GM18508 (cell line): ENCODE data around the gene TFAP2E.

Source experiments
- ATAC-seq: cut with Tn5 transposase; IDR thresholded peaks from one replicate; pipeline ENCODE4 v1.9.1; 2021; ENCODE audit warnings: moderate number of reproducible peaks; ENCODE audit not compliant: insufficient read depth, unreplicated experiment

The TFAP2E gene

DNA sequence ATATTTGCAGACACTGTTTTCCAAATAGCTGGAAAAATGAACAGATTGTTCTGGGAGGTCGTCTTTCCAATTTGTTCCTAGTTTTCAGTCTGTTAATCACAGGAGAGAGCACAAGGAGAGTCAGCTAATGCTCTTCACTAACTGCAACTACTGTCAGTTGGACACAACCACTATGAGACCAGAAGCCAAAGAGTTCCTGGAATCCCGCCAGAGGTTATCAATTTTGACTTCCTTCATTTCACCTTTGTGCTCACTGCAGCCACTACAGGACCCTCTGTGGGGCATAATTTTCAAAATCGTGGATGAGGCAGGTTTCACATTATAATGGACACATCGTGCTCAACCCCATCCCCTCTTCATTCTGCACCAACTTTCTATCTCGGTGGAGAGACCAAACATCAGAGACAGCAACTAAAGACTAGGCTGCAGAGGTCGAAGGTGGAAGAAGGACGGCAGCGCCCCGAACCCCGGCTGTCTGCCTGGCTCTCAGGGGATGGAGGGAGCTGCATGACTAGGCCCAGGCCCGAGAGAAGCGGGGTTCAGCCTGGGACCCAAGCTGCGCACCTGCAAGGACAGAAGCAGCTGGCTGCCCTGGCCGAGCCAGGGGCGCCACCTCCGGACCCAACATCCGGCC lies 16.5 kb upstream of the TFAP2E start:
- ATAC-seq = no peak

DNA sequence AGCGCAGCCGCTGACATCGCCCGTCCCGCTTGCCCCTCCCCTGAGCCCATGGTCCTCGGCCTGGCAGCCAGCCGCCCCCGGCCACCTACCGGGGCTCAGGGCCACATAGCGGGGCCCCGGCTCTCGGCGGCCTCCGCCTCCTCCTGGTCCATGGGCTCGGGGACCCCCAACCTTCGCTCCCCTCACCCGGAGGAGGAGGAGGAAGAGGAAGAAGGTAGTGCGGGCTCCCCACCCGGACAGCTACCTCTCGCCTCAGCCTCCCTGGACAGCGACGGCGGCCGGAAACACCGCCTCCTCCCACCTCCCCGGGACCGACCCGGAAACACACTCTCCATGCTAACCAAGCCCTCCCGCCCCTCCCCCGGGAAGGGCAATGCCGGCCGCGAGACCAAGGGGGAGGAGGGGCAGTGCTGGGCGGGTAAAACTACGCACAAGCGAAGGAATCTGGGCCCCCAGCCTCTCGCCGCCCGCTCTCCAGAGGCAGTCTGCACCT lies 15.9 kb upstream of the TFAP2E start, which contains the start of gene KIAA0319L:
KIAA0319L (minus strand) TSS at position 286 of the 493 bp plus-strand sequence. CDS start 2,912 bp downstream, outside the sequence.
- ATAC-seq = peak; percentile 38

DNA sequence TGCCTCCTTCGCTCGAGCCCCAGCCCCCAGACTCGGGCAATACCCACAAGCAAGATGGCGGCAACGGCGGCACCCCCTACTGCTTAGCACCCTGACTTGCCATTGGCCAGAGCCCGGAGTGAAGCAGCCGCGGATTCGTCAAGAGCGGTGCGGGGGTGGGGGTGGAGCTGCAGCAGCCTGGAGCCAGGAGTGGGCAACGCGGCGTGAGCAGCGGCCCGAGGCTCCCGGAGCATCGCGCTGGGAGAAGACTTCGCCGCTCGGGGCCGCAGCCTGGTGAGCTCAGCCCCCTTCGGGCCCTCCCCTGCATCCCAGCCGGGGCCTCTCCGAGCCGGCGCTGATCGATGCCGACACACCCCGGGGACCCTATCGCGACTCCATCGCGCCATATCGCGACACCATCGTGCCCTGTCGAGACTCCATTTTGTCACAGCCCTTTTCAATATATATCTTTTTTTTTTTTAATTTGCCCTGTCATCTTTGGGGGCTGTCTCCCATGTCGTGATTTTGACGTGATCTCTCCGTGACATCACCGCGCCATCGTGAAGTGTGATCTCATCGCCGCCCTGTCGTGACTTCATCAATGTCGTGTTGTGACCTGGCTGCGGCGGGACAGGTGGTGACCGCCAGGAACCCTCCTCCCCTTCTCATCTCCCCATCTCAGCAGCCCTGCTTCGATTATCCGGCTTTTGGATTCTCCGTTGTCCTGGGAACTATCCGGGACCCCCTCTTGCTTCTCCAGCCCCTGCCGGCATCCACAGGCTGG lies 15.3 kb upstream of the TFAP2E start, which contains the start of gene NCDN:
NCDN (plus strand) TSS at position 189 of the 763 bp plus-strand sequence; CDS start at position 581, 392 bp downstream.
- peak; percentile 48 for ATAC-seq

DNA sequence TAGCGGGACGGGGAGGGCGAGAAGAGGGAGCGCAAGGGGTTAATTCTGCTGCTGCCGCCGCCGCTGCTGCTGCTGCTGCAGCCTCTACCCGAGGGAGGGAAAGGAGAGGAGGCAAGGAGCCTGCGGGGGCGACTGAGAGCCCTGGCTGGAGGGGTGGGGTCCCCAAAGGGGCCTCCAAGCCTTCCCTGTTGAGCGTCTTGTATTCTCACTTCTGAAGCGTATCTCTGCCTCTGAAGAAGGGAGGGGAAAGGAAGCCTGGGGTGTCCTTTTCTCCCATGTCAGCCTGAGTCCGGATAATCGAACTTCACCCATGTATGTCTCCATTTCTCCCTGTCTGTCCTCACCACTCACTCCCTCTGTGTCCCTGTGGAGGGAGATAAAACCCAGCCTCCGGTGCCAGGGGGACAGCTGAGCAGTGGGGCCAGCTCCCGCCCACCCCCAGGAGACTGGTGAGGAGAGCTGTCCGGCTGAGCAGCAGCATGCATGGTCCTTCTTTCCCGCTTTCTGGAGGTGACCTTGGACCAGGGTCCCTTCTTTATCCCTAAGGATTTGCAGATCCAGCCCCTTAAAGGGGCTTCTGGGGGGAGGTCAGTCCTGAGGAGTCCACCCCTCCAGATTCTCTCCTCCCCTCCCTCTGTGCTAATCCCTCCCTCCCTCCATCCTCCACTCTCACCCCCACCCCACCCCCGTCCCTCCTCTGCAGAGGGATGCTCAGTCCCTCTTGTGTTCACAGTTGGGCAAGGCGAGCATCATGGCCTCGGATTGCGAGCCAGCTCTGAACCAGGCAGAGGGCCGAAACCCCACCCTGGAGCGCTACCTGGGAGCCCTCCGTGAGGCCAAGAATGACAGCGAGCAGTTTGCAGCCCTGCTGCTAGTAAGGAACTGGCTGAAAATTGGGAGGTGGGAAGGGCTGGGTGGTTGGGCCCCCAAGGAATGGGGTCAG lies 14.5 kb upstream of the TFAP2E start:
- no peak for ATAC-seq

- no peak for ATAC-seq
These were observed 13.7 kb upstream of the TFAP2E start for GRCh38 chr1:35559317-35559944.

DNA sequence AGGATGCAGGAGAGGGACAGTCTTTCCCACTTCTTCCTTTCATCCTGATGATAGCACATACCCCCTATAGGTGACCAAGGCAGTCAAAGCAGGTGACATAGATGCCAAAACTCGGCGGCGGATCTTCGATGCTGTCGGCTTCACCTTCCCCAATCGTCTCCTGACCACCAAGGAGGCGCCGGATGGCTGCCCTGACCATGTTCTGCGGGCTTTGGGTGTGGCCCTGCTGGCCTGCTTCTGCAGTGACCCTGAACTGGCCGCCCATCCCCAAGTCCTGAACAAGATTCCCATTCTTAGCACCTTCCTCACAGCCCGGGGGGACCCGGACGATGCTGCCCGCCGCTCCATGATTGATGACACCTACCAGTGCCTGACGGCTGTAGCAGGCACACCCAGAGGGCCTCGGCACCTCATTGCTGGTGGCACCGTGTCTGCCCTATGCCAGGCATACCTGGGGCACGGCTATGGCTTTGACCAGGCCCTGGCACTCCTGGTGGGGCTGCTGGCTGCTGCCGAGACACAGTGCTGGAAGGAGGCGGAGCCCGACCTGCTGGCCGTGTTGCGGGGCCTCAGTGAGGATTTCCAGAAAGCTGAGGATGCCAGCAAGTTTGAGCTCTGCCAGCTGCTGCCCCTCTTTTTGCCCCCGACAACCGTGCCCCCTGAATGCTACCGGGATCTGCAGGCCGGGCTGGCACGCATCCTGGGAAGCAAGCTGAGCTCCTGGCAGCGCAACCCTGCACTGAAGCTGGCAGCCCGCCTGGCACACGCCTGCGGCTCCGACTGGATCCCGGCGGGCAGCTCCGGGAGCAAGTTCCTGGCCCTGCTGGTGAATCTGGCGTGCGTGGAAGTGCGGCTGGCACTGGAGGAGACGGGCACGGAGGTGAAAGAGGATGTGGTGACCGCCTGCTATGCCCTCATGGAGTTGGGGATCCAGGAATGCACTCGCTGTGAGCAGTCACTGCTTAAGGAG lies 12.6 kb upstream of the TFAP2E start:
- no peak for ATAC-seq

DNA sequence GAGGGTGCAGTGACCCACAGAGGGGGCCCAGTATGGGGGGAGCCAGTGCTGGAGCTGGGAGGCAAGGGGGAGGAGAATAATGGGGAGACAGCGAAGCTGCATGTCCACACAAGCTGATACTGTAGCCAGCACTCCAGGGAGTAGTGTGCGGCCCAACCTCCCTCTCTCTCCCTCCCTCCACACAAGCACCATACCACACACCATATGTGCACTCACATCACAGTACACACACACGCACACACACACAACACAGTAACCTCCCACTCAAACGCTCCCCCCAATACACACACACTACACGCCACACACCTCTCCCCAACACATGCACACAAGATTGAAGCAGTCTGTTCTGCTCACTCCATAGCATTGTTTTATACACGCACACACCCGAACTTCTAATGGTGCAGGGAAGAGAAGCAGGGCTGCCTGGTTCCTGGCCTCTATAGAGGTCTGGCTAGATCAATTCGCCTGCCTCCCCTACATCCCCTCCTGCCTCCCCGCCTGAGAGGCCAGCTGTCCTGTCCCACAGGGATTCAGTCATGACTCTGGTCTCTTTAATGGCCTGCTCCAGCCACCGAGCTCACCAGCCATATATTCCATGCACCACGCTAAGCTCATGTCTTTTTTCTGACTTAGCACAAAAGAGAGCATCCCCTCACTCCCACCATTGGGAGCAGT lies 11.7 kb upstream of the TFAP2E start:
- no peak for ATAC-seq

GRCh38 chr1:35561972-35562680 lies 11.0 kb upstream of the TFAP2E start:
- ATAC-seq = no peak

- no peak for ATAC-seq
These were observed 9.9 kb upstream of the TFAP2E start for GRCh38 chr1:35563166-35563565.

DNA sequence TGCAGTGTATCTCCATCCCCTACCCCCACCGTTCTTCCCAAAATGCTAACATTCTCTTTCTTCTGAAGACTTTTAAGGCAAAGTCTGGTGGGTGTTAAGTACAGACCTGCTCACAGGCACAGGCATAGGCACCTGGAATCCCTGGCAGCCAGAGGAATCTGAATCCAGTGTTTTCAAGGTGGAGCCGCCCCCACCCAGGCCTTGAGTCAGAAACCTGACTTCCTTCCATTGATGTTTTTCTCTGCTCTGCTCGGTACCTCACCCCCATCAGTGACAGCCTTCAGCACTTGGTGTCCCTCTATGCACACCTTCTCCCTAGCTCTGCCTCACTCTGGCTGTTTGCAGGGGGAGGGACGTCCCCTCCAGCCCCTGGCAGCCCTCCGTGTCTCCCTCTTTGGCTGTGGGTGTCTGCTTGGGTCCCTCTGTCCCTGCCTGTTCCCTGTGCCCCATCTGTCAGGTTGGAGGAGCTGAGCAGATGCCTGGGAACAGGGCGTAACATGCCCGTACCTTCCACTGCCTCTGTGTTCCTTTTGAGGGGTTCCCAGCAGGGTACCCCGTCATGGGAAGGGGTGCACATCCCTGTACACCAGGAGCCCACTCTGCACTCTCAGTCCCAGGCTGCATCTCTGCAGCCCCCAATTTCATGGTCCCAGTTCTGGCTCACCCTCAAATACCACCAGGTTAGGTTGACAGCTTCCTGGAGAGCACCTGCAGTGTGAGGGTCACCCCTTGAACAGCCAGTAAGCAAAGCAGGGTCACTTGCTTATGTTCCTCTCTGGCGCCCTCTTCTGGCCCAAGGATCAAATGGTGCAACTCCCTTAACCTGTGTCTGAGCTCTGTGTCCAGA lies 8.9 kb upstream of the TFAP2E start:
- no peak for ATAC-seq

DNA sequence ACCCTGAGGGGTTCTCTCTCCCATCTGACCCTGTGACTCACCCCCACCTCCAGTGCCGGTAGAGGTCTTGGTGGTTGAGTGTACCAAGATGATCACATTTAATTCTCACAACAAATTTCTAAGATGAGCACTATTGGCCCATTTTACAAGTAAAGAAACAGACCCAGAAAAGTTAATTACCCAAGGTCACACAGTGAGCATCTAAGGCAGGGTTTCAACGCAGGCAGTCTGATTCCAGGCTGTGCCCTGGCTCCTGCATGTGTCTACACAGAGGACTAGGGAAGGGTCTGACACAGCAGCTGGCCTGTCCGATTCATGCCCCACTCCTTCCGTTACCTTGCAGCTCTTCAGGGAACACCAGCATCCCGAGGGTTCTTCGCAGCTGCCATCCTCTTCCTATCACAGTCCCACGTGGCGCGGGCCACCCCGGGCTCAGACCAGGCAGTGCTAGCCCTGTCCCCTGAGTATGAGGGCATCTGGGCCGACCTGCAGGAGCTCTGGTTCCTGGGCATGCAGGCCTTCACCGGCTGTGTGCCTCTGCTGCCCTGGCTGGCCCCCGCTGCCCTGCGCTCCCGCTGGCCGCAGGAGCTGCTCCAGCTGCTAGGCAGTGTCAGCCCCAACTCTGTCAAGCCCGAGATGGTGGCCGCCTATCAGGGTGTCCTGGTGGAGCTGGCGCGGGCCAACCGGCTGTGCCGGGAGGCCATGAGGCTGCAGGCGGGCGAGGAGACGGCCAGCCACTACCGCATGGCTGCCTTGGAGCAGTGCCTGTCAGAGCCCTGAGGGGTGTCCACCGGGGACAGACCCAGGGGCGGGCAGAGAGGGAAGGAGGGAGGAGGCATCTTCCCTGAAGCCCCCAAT lies 8.0 kb upstream of the TFAP2E start:
- ATAC-seq = no peak

GRCh38 chr1:35565742-35566133 lies 7.4 kb upstream of the TFAP2E start:
- no peak for ATAC-seq

GRCh38 chr1:35567947-35568558 lies 5.1 kb upstream of the TFAP2E start:
- ATAC-seq = no peak

- ATAC-seq = no peak
These were observed 4.1 kb upstream of the TFAP2E start for GRCh38 chr1:35568975-35569395.

DNA sequence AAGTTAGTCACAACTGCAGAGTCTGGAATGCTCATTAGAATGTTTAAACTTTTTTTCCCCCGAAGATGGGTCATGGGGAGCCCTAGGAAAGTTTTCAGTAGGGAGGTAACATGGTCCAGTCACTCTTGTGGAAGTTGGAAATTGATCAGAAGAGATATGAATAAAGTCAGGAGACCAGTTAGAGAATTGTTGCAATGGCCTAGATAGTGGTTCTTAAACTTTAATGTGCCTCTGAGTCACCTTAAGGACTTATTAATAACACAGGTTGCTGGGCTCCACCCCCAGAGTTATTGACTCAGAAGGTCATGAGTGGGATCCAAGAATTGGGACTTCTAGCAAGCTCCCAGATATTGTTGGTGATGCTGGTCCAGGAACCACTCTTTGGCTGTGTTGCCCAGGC lies 3.2 kb upstream of the TFAP2E start:
- no peak for ATAC-seq
